Psoas muscle (tissue), 8 donors: ENCODE results near the gene SLC16A3. TPM values are rescaled to one million over a fixed set of nuclear protein-coding genes. Genes with fewer than 3 reads are reported as not detected.

Experiments used
- ATAC-seq, 4 donors: fragments of 200-7000 bp; cut with Tn5 transposase; one replicate each; pipeline ENCODE4 v1.9.1; 2020; ENCODE audit warnings: moderate library complexity in 3 of 4, mild to moderate bottlenecking in 2 of 4
- DNase-seq, 2 donors: peaks; one replicate each; pipeline ENCODE4 v3.0.0-alpha.2; 2020
- H3K27ac ChIP-seq: fragments of 200-600 bp; one replicate; pipeline ENCODE4 v1.8.0; 2022
- H3K27me3 ChIP-seq, 3 donors: fragments of 200-600 bp in 1 of 3; one replicate each; pipeline versions ENCODE4 v1.6.1 to v1.8.0; 2013 to 2022; ENCODE audit warnings: low read length in 2 of 3, mild to moderate bottlenecking in 2 of 3, moderate library complexity in 1 of 3; ENCODE audit not compliant: insufficient read depth in 3 of 3
- H3K36me3 ChIP-seq, 2 donors: fragments of 200-600 bp in 1 of 2; one replicate each; pipeline versions ENCODE4 v1.6.1 to v1.8.0; 2013 to 2022; ENCODE audit warnings: low read depth in 1 of 2, mild to moderate bottlenecking in 1 of 2, moderate library complexity in 1 of 2; ENCODE audit not compliant: insufficient read depth in 1 of 2
- H3K4me1 ChIP-seq: fragments of 200-600 bp; one replicate; pipeline ENCODE4 v1.8.0; 2022
- H3K4me3 ChIP-seq: fragments of 200-600 bp; one replicate; pipeline ENCODE4 v1.8.0; 2022; ENCODE audit warnings: mild to moderate bottlenecking
- H3K9me3 ChIP-seq: fragments of 200-600 bp; one replicate; pipeline ENCODE4 v1.8.0; 2022
- CTCF ChIP-seq: fragments of 200-600 bp; IDR thresholded peaks from one replicate; pipeline ENCODE4 v1.8.0; 2022; ENCODE audit warnings: antibody characterized with exemption
- WGBS, 3 donors: extraction: QIAGEN DNeasy Blood & Tissue Kit; methylation state at CpG; one replicate each; pipeline versions ENCODE4 v1.1.6 to v1.1.7; 2013; 5-methylcytosine and 5-hydroxymethylcytosine counted together
- intact Hi-C, 2 donors: fragments of 100-400 bp; cut with DNase I; formaldehyde crosslinking; loops; one replicate each; pipeline versions ENCODE4 v1.11.0 to v1.14.2; 2022
- polyA plus RNA-seq, 3 donors: library from polyadenylated mRNA; stranded (reverse); fragments of 200-250 nt; gene quantifications; one replicate each; pipeline ENCODE4 v1.2.3, GENCODE V29; 2013
- total RNA-seq, 4 donors: library from RNA; stranded (reverse); fragmentation: NEBNext Ultra II Directional in 2 of 4; extraction: Animal tissue kit (Norgen Biotek cat#: 25700) in 2 of 4; gene quantifications; one replicate each; pipeline versions ENCODE4 v1.2.1 to v1.2.4, GENCODE V29; 2021 to 2023
- donor health status: healthy with polysubstance abuse.
- donor health status: DM: no; HTN: no; CAD: no; lungs with moderate emphysema.
- donor health status: Bipolar disorder and iron deficiency.
- donor health status: healthy.
- donor health status: DM: yes; HTN: yes; CAD: no.
- donor health status: DM: no; HTN: no; CAD: no.
- donor health status: DM: no; HTN: no; CAD: no.
- donor health status: DM: yes; HTN: yes; CAD: no.

Gene SLC16A3
- total and polyA plus RNA-seq, 7 donors, result 18.6 to 263 (median 118) TPM

GRCh38 chr17:82266142-82266541 lies 37.3 kb downstream of the SLC16A3 start:
- ATAC-seq (no peak), DNase-seq (peak in 1 of 2 donors; percentile 36)
- no peak for TF ChIP-seq CTCF
- Histone ChIP-seq H3K27ac (peak overlapping the region; percentile 81), H3K36me3 (peaks cover 23 to 74% of the 10 kb centered on the region in 2 donors), H3K27me3 (no peaks in the 10 kb centered on the region), H3K4me3 (no peak overlapping the region), H3K9me3 (no peaks in the 10 kb centered on the region), H3K4me1 (peaks cover 52% of the 10 kb centered on the region)
- intact Hi-C loops, result no loop called here
- 80 to 89% (median 82%) methylated on average over 10 of the region's 10 CpGs for WGBS, 3 donors

GRCh38 chr17:82267575-82268379 lies 38.9 kb downstream of the SLC16A3 start:
- Histone ChIP-seq H3K9me3 (no peaks in the 10 kb centered on the region), H3K4me3 (peak overlapping the region; percentile 46), H3K36me3 (peaks cover 13 to 67% of the 10 kb centered on the region in 2 donors), H3K27me3 (no peaks in the 10 kb centered on the region), H3K4me1 (peaks cover 65% of the 10 kb centered on the region), H3K27ac (peak overlapping the region; percentile 81)
- intact Hi-C loops, result loop anchor here in 1 of 2 donors (2.0 kb wide), 1 partner anchor 23 kb away; no protein-coding TSS in a partner anchor
- ATAC-seq, result peak; percentile 92 to 97 (median 94)
- no peak for TF ChIP-seq CTCF
- DNase-seq, result peak; percentile 97 to 99
- WGBS, 3 donors, result 13 to 19% (median 13%) methylated on average over 21 of the region's 21 CpGs

GRCh38 chr17:82269138-82269881 lies 40.5 kb downstream of the SLC16A3 start:
- 61 to 71% (median 67%) methylated on average over 10 of the region's 10 CpGs for WGBS, 3 donors
- intact Hi-C loops, result loop anchor here in 1 of 2 donors (2.0 kb wide), 1 partner anchor 21 kb away; no protein-coding TSS in a partner anchor
- DNase-seq (no peak), ATAC-seq (no peak)
- H3K27ac ChIP-seq, result peak overlapping the region; percentile 81
- H3K9me3 ChIP-seq, result no peaks in the 10 kb centered on the region
- H3K4me3 ChIP-seq, result no peak overlapping the region
- peaks cover 6 to 52% of the 10 kb centered on the region in 2 donors for H3K36me3 ChIP-seq
- no peaks in the 10 kb centered on the region for H3K27me3 ChIP-seq
- no peak for TF ChIP-seq CTCF
- peaks cover 72% of the 10 kb centered on the region for H3K4me1 ChIP-seq

GRCh38 chr17:82269882-82270500 lies 41.1 kb downstream of the SLC16A3 start:
- H3K4me1 ChIP-seq, result peaks cover 72% of the 10 kb centered on the region
- no peaks in the 10 kb centered on the region for H3K9me3 ChIP-seq
- peaks cover 3 to 45% of the 10 kb centered on the region in 2 donors for H3K36me3 ChIP-seq
- 66 to 77% (median 68%) methylated on average over 13 of the region's 13 CpGs for WGBS, 3 donors
- DNase-seq, result no peak
- no peak overlapping the region for H3K4me3 ChIP-seq
- intact Hi-C loops, result loop anchor here in 1 of 2 donors (2.0 to 5.0 kb wide), 2 partner anchors 21 to 33 kb away; no protein-coding TSS in a partner anchor
- TF ChIP-seq CTCF, result no peak
- no peak for ATAC-seq
- H3K27me3 ChIP-seq, result no peaks in the 10 kb centered on the region
- peak overlapping the region; percentile 81 for H3K27ac ChIP-seq
